Suppressor macrophage (primary cell): ENCODE measurements around the gene DLG4.
"Not testable (repeated sequence)": the region's sequence is repeated elsewhere in the genome, so short reads cannot be mapped to it uniquely, and the experiment has no call there.

Experiments
- DNase-seq, 4 experiments: peaks; one replicate each; pipeline ENCODE4 v3.0.0-alpha.2; 2020 to 2022

DLG4 gene

GRCh38 chr17:7183433-7184090 is 36.1 kb downstream of the DLG4 start:
- peak in 2 of 4 experiments; percentile 23 to 36 for DNase-seq

GRCh38 chr17:7182101-7182500 is 37.5 kb downstream of the DLG4 start:
- not testable (repeated sequence) for DNase-seq

- DNase-seq: no peak
These were observed 40.0 kb downstream of the DLG4 start, which contains the start of gene ASGR1 for GRCh38 chr17:7179317-7180254. Gene ASGR1, minus strand, starts transcription at chr17:7179370. Its CDS starts 807 bp downstream, at chr17:7178563.

GRCh38 chr17:7178973-7179316 is 40.7 kb downstream of the DLG4 start:
- no peak for DNase-seq

GRCh38 chr17:7177954-7178477 is 41.6 kb downstream of the DLG4 start:
- DNase-seq: peak; percentile 29 to 58 (median 42)

GRCh38 chr17:7177191-7177953 is 42.3 kb downstream of the DLG4 start:
- peak; percentile 78 to 87 (median 82) for DNase-seq

- no peak for DNase-seq
These were observed 42.8 kb downstream of the DLG4 start for GRCh38 chr17:7176841-7177190.

- DNase-seq: no peak
These were observed 43.4 kb downstream of the DLG4 start for GRCh38 chr17:7176107-7176840.

GRCh38 chr17:7175330-7175733 is 44.3 kb downstream of the DLG4 start:
- DNase-seq: no peak

GRCh38 chr17:7174603-7175326 is 44.9 kb downstream of the DLG4 start:
- no peak for DNase-seq

- peak; percentile 67 to 92 (median 86) for DNase-seq
These were observed 45.7 kb downstream of the DLG4 start for GRCh38 chr17:7173687-7174602.

- not testable (repeated sequence) for DNase-seq
These were observed 47.0 kb downstream of the DLG4 start for GRCh38 chr17:7172522-7173191.

GRCh38 chr17:7169565-7169908 is 50.1 kb downstream of the DLG4 start:
- not testable (repeated sequence) for DNase-seq

GRCh38 chr17:7168841-7169564 is 50.6 kb downstream of the DLG4 start:
- peak in 3 of 4 experiments; percentile 18 to 36 (median 29) for DNase-seq

- DNase-seq: peak; percentile 80 to 95 (median 90)
These were observed 51.8 kb downstream of the DLG4 start for GRCh38 chr17:7167832-7168231.

GRCh38 chr17:7166873-7167272 is 52.8 kb downstream of the DLG4 start:
- DNase-seq: no peak

- not testable (repeated sequence) for DNase-seq
These were observed 60.1 kb downstream of the DLG4 start for GRCh38 chr17:7159571-7159970.

- DNase-seq: not testable (repeated sequence)
These were observed 61.2 kb downstream of the DLG4 start for GRCh38 chr17:7158424-7158823.
